Subcutaneous abdominal adipose tissue (tissue), 5 donors: ENCODE data around the gene TM9SF1.
"Not testable (repeated sequence)": the region's sequence is repeated elsewhere in the genome, so short reads cannot be mapped to it uniquely, and the experiment has no call there.

Experiments
- H3K27ac ChIP-seq: one replicate; pipeline ENCODE4 v1.7.0; 2013; ENCODE audit warnings: low read depth, mild to moderate bottlenecking, inconsistent platforms, low read length, moderate library complexity
- H3K27me3 ChIP-seq, 5 donors: one replicate each; pipeline ENCODE4 v1.7.0; 2013; ENCODE audit warnings: low read length in 5 of 5, inconsistent platforms in 1 of 5; ENCODE audit not compliant: control insufficient read depth in 5 of 5, insufficient read depth in 4 of 5
- H3K36me3 ChIP-seq, 5 donors: one replicate each; pipeline ENCODE4 v1.7.0; 2013; ENCODE audit warnings: low read length in 5 of 5; ENCODE audit not compliant: control insufficient read depth in 5 of 5, insufficient read depth in 5 of 5
- H3K4me1 ChIP-seq, 5 donors: one replicate each; pipeline ENCODE4 v1.7.0; 2013; ENCODE audit warnings: low read length in 5 of 5, mild to moderate bottlenecking in 3 of 5, moderate library complexity in 1 of 5; ENCODE audit not compliant: control insufficient read depth in 5 of 5, insufficient read depth in 5 of 5
- H3K4me3 ChIP-seq, 5 donors: one replicate each; pipeline ENCODE4 v1.7.0; 2013; ENCODE audit warnings: low read length in 5 of 5, low read depth in 1 of 5
- H3K9ac ChIP-seq, 5 donors: one replicate each; pipeline ENCODE4 v1.7.0; 2013; ENCODE audit warnings: low read length in 5 of 5, mild to moderate bottlenecking in 4 of 5, moderate library complexity in 3 of 5
- H3K9me3 ChIP-seq, 5 donors: one replicate each; pipeline ENCODE4 v1.7.0; 2013; ENCODE audit warnings: low read length in 5 of 5; ENCODE audit not compliant: control insufficient read depth in 5 of 5
- donor health status: healthy.
- donor health status: healthy.
- donor health status: healthy.
- donor health status: healthy.
- donor health status: healthy.

TM9SF1 gene

DNA sequence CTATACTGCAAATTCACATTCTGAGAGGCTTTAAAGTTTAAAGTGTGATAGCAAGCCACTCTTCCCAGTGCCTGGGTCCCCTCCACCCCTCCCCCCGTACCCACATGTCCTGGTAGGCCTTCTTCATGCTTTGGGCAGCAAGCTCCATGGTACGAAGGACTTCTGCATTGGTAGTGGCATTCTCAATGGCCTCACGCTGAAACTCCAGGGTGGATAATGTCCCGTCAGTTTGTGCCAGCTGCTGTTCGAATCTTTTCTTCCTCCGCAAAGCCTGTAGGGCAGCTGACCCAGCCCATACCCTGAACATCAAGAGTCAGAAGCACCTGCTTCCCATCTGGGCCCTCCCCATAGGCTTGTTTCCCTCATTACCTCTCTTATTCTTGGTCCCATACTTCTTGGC, 16.1 kb upstream of the TM9SF1 start:
- Histone ChIP-seq H3K27me3 (no peaks in the 10 kb centered on the region), H3K4me1 (peaks cover 0 to 33% (median 24%) of the 10 kb centered on the region in 5 donors), H3K9ac (no peak overlapping the region), H3K36me3 (peaks cover 8 to 50% (median 42%) of the 10 kb centered on the region in 5 donors), H3K27ac (no peak overlapping the region), H3K9me3 (no peaks in the 10 kb centered on the region), H3K4me3 (no peak overlapping the region)

DNA sequence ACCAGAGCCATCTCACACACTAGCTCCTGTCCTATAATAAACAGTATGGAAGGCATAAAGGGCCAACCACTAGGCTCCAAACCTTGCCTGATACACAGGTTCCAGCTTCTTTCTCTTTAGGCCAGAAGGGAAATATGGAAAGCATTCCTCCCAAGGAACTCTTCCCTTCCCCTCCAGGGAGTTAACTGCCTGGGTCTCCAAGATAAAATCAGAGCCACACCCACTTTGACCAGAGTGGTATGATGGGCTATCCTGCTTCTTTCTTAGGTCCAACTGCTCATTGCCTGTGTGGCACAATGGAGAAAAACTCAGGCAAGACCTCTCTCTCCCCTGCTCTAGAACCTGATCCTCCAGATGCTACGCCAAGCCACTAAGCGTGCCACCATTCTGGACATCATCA, 12.4 kb upstream of the TM9SF1 start:
- Histone ChIP-seq H3K36me3 (peaks cover 11 to 77% (median 59%) of the 10 kb centered on the region in 5 donors), H3K9me3 (no peaks in the 10 kb centered on the region), H3K27ac (no peak overlapping the region), H3K4me1 (peaks cover 0 to 9% (median 4%) of the 10 kb centered on the region in 5 donors), H3K4me3 (no peak overlapping the region), H3K27me3 (no peaks in the 10 kb centered on the region), H3K9ac (no peak overlapping the region)

DNA sequence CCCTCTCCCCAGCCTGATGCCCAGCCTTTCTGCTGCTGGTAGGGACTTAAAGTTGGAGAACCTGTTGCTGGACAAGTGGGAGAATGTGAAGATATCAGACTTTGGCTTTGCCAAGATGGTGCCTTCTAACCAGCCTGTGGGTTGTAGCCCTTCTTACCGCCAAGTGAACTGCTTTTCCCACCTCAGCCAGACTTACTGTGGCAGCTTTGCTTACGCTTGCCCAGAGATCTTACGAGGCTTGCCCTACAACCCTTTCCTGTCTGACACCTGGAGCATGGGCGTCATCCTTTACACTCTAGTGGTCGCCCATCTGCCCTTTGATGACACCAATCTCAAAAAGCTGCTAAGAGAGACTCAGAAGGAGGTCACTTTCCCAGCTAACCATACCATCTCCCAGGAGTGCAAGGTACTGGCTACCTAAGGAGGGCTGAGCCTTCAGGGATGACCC, 11.9 kb upstream of the TM9SF1 start:
- H3K4me1 ChIP-seq: peaks cover 0 to 5% (median 0%) of the 10 kb centered on the region in 5 donors
- no peak overlapping the region for H3K27ac ChIP-seq
- no peak overlapping the region for H3K4me3 ChIP-seq
- H3K9me3 ChIP-seq: no peaks in the 10 kb centered on the region
- H3K36me3 ChIP-seq: peaks cover 11 to 77% (median 59%) of the 10 kb centered on the region in 5 donors
- no peaks in the 10 kb centered on the region for H3K27me3 ChIP-seq
- no peak overlapping the region for H3K9ac ChIP-seq

DNA sequence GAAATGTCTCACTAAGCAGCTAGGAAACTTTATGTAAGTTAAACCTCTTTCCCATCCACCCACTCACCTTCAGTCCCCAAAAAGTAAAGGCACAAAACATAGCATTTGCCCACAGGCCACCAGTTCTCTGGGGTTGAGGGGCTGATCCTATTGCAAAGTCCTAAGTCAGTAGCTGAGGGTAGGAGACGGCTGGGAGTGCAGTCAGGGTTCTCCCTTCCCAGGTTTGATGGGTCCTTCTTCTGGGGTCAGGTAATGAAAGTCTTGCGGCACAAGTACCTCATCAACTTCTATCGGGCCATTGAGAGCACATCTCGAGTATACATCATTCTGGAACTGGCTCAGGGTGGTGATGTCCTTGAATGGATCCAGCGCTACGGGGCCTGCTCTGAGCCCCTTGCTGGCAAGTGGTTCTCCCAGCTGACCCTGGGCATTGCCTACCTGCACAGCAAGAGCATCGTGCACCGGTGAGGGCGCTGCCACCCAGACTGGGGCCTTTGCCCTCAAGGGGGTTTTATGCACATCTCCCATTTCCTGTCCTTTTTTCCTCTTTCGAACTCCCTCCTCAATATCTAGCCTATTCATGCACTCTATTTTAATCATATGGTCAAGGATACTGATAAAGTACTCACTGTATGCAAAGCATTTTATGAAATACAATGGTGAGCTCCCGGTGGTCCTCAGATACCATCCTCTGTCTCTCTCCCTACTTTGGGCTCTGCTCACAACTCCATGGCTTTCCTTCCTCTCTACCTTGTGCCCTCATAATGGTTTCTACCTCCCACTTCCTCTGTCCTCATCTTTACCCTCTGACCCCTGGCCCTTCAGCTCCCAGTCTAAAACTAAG, 11.2 kb upstream of the TM9SF1 start:
- no peaks in the 10 kb centered on the region for H3K4me1 ChIP-seq
- H3K4me3 ChIP-seq: no peak overlapping the region
- no peak overlapping the region for H3K9ac ChIP-seq
- no peaks in the 10 kb centered on the region for H3K9me3 ChIP-seq
- H3K27me3 ChIP-seq: no peaks in the 10 kb centered on the region
- H3K27ac ChIP-seq: no peak overlapping the region
- peaks cover 11 to 79% (median 59%) of the 10 kb centered on the region in 5 donors for H3K36me3 ChIP-seq

DNA sequence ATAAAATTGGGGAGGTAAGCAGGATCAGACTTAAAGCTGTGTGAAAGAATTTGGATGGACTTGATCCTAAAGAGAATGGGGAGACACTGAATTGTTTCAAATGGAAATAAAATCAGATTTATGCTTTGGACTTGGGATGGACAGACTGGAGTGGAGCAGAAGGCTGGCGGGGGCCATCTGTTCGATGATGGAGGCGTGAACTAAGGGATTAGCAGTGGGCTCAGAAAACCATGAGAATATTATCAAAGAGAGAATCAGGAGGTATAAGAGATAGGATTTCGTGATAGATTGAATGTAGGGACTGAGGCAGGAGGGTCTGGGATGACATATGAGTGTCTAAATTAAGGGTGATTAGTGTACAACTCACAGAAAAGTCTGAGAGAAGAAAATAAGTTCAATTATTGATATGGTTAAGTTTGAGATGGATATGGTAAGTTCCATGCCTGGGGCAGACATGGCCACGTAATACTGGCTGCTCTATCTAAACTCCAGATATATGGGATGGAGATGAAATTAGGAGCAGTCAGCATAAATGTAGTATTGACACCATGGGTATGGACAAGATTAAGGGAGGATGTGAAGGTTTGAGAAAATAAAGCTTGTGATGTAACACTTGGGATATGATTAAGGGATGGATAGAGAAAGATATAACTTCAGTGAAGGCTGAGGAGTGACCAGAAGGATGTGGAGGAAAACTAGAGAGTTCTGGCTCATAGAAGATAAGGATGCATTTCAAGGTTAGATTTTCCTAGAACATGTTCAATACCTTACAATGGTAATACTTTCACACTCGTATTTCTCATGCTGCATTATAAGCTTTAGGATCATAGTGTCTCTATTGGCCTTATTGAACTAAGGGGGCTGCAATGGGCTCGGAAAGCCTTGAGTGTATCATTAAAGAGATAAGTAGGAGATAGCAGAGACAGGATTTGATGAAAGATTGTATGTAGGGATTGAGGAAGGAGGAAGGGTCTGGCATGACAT, 9.2 kb upstream of the TM9SF1 start:
- Histone ChIP-seq H3K4me1 (no peaks in the 10 kb centered on the region), H3K9ac (no peak overlapping the region), H3K27me3 (no peaks in the 10 kb centered on the region), H3K4me3 (no peak overlapping the region), H3K36me3 (peaks cover 7 to 71% (median 45%) of the 10 kb centered on the region in 5 donors), H3K27ac (no peak overlapping the region), H3K9me3 (no peaks in the 10 kb centered on the region)

DNA sequence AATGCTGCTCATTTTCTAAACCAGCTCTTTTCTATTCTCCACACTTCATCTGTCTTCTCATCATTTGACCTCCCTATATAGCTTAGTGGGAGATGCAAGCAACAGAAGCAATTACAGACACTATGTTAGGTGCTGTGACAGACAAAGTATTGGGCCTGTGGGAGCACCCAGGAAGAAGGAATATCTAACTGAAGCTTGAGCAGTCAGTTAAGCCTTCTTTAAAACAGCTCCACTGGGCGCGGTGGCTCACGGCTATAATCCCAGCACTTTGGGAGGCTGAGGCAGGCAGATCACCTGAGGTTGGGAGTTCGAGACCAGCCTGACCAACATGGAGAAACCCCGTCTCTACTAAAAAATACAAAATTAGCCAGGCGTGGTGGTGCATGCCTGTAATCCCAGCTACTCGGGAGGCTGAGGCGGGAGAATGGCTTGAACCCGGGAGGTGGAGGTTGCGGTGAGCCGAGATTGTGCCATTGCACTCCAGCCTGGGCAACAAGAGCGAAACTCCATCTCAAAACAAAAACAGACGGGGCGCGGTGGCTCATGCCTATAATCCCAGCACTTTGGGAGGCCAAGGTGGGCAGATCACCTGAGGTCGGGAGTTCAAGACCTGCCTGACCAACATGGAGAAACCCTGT, 8.1 kb upstream of the TM9SF1 start:
- H3K4me3 ChIP-seq, H3K9me3 ChIP-seq, H3K4me1 ChIP-seq, H3K9ac ChIP-seq, H3K27me3 ChIP-seq, H3K27ac ChIP-seq: not testable (repeated sequence)
- H3K36me3 ChIP-seq: peaks cover 3 to 63% (median 36%) of the 10 kb centered on the region in 5 donors

DNA sequence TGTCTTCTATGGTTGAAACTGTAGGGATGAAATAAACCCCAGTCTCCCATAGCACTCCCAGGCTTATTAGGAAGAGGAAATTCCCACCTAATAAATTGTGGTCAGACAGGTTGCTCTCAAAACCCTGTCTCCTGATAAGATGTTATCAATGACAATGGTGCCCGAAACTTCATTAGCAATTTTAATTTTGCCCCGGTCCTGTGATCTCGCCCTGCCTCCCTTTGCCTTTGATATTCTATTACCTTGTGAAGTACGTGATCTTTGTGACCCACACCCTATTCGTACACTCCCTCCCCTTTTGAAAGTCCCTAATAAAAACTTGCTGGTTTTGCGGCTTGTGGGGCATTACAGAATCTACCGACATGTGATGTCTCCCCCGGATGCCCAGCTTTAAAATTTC, 7.3 kb upstream of the TM9SF1 start:
- not testable (repeated sequence) for H3K4me3 ChIP-seq, H3K4me1 ChIP-seq, H3K27me3 ChIP-seq, H3K27ac ChIP-seq, H3K9ac ChIP-seq, H3K9me3 ChIP-seq
- H3K36me3 ChIP-seq: peaks cover 3 to 55% (median 28%) of the 10 kb centered on the region in 5 donors

DNA sequence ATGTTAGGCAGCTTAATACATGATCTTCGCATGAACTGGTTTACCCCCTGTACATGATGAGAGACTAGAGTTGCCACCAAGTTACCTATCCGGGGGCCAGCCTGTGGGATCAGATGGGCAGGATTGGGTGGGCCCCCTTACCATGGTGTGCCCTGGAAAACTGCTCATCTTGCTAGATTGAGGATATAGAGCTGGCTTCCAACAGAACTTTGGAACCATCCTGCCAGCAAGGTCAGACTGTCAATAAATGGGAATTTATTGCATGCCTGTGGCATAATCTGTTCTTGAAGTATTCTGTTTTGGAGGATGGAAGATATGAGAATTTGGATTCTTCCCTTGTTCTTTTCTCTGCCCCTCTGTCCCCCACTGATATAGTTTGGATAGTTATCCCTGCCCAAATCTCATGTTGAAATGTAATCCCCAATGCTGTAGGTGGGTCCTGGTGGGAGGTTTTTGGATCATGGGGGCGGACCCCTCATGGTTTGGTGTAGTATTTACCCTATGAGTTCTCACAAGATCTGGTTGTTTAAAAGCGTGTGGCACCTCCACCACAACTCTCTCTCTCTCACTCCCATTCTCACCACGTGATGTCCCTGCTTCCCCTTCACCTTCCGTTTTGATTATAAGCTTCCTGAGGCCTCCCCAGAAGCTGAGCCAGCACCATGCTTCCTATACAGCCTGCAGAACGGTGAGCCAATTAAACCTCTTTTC, 3.7 kb upstream of the TM9SF1 start:
- H3K4me1 ChIP-seq: peaks cover 9 to 28% (median 22%) of the 10 kb centered on the region in 5 donors
- no peak overlapping the region for H3K27ac ChIP-seq
- no peaks in the 10 kb centered on the region for H3K9me3 ChIP-seq
- H3K27me3 ChIP-seq: no peaks in the 10 kb centered on the region
- H3K4me3 ChIP-seq: no peak overlapping the region
- H3K36me3 ChIP-seq: peaks cover 3 to 22% (median 3%) of the 10 kb centered on the region in 5 donors
- no peak overlapping the region for H3K9ac ChIP-seq

DNA sequence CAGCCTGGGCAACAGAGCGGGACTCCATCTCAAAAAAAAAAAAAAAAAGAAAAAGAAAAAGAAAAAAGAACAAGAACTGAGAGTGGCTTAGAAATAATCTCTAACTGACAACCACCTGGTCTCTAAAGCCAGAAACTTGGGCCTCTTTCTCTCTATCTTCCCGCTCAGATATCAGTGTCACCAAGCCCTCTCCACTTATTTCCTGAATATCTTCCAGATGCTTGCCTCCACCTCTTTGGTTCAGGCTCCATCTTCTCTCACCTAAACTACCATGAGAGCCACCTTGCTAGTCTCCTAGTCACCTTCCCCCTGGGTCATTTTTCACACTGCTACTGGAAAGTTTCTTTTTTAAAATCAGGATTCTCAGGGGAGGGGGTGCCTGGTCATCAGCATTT, 1.8 kb upstream of the TM9SF1 start:
- no peak overlapping the region for H3K9ac ChIP-seq
- no peaks in the 10 kb centered on the region for H3K9me3 ChIP-seq
- H3K27me3 ChIP-seq: no peaks in the 10 kb centered on the region
- H3K36me3 ChIP-seq: peaks cover 0 to 26% (median 14%) of the 10 kb centered on the region in 5 donors
- H3K4me1 ChIP-seq: peaks cover 9 to 29% (median 24%) of the 10 kb centered on the region in 5 donors
- no peak overlapping the region for H3K27ac ChIP-seq
- no peak overlapping the region for H3K4me3 ChIP-seq
